ENCODE data around the gene SND1. TPM values are rescaled to one million over a fixed set of nuclear protein-coding genes. Genes with fewer than 3 reads are reported as not detected.

SND1 gene
- total RNA-seq, 1 experiment from 2014 or later = 218 TPM

- Mint-ChIP-seq H3K4me1 (peaks cover 8 to 11% of the 10 kb centered on the region in 2 experiments), H3K27me3 (ENCODE audit: low read depth) (no peaks in the 10 kb centered on the region), H3K9me3 (peaks cover 9 to 14% of the 10 kb centered on the region in 2 experiments), H3K4me3 (no peak overlapping the region), H3K27ac (no peak overlapping the region; a peak in 1 of 7 replicates), H3K36me3 (ENCODE audit: insufficient read depth in 1 of 3, low read depth in 3 of 3) (peaks cover 17 to 23% (median 17%) of the 10 kb centered on the region in 3 experiments)
- Histone ChIP-seq H2AK5ac (ENCODE audit: insufficient read length, low read length) (no peak overlapping the region), H3K27me3 (ENCODE audit: insufficient read depth, low read length) (no peaks in the 10 kb centered on the region), H3K18ac (ENCODE audit: insufficient read length, low read depth, low read length) (no peak overlapping the region), H3K4me2 (ENCODE audit: insufficient read depth, insufficient read length, low read length) (no peak overlapping the region), H3K14ac (ENCODE audit: insufficient read depth, low read length) (no peak overlapping the region), H2BK120ac (ENCODE audit: low read depth, low read length, poor library complexity, severe bottlenecking) (no peak overlapping the region), H3K79me2 (ENCODE audit: insufficient read depth, low read length) (no peaks in the 10 kb centered on the region), H3K4ac (ENCODE audit: low read depth, low read length) (no peak overlapping the region), H2AFZ (ENCODE audit: low read length) (no peak overlapping the region), H2BK12ac (ENCODE audit: insufficient read length, low read depth, low read length) (no peak overlapping the region), H3K9me3 (ENCODE audit: control insufficient read depth, low read depth, low read length) (no peaks in the 10 kb centered on the region), H3K56ac (ENCODE audit: insufficient read length, low read depth, low read length) (no peak overlapping the region), H3K9ac (ENCODE audit: extremely low read depth, insufficient read length, low read length) (no peak overlapping the region), H2BK15ac (ENCODE audit: low read depth, low read length) (no peak overlapping the region), H3K23me2 (ENCODE audit: insufficient read length, low read depth, low read length, poor library complexity, severe bottlenecking) (no peaks in the 10 kb centered on the region), H3K23ac (ENCODE audit: insufficient read length, low read depth, low read length) (no peak overlapping the region), H4K5ac (ENCODE audit: insufficient read length, low read depth, low read length) (no peak overlapping the region), H3T11ph (ENCODE audit: low read length) (no peak overlapping the region), H2BK5ac (ENCODE audit: insufficient read length, low read length) (no peak overlapping the region), H4K8ac (replicated peaks; ENCODE audit: insufficient read length, low read depth, low read length) (no peak overlapping the region), H3K4me1 (ENCODE audit: insufficient read depth, low read length) (peaks cover 2% of the 10 kb centered on the region; the same call in 1 of the 2 replicates), H4K20me1 (ENCODE audit: control insufficient read depth, insufficient read depth, insufficient read length) (no peaks in the 10 kb centered on the region), H2BK20ac (ENCODE audit: low read depth, low read length, poor library complexity, severe bottlenecking) (no peak overlapping the region), H3K27ac (ENCODE audit: insufficient read length, low read depth, low read length) (no peak overlapping the region), H4K91ac (ENCODE audit: insufficient read length, low read depth, low read length) (no peak overlapping the region), H3K79me1 (ENCODE audit: insufficient read depth, low read depth, low read length, poor library complexity, severe bottlenecking) (no peaks in the 10 kb centered on the region)
- WGBS (ENCODE audit: extremely low coverage, insufficient read length, low lambda C conversion rate) = no CpG with 5 or more reads among the region's 6 CpGs
- no peak for DNase-seq
- TF ChIP-seq CTCF (conservative IDR thresholded peaks at IDR 0.05) = no peak
Observed at GRCh38 chr7:127840226-127840951, 188.4 kb downstream of the SND1 start.

Measured in H9 (cell line).